Upper lobe of left lung (tissue), 6 donors: ENCODE data around the gene SGK2. TPM values are rescaled to one million over a fixed set of nuclear protein-coding genes. Genes with fewer than 3 reads are reported as not detected.

Experiments used
- ATAC-seq, 2 donors: fragments of 200-7000 bp; cut with Tn5 transposase; one replicate each; pipeline ENCODE4 v1.9.1; 2022; ENCODE audit warnings: mild to moderate bottlenecking in 2 of 2, moderate library complexity in 2 of 2; ENCODE audit not compliant: low FRiP score in 2 of 2
- DNase-seq, 2 donors: peaks; one replicate each; pipeline ENCODE4 v3.0.0-alpha.2; 2019 to 2020
- H3K27ac ChIP-seq, 4 donors: fragments of 200-600 bp; sonication (generic); one replicate each; pipeline ENCODE4 v1.5.1; 2016 to 2019
- H3K27me3 ChIP-seq, 4 donors: fragments of 200-600 bp; sonication (generic); one replicate each; pipeline ENCODE4 v1.5.1; 2017 to 2019
- H3K36me3 ChIP-seq, 4 donors: fragments of 200-600 bp; sonication (generic); one replicate each; pipeline ENCODE4 v1.5.1; 2016 to 2019
- H3K4me1 ChIP-seq, 4 donors: fragments of 200-600 bp; sonication (generic); one replicate each; pipeline ENCODE4 v1.5.1; 2018 to 2019
- H3K4me3 ChIP-seq, 4 donors: fragments of 200-600 bp; sonication (generic); one replicate each; pipeline ENCODE4 v1.5.1; 2017 to 2019; ENCODE audit warnings: mild to moderate bottlenecking in 2 of 4, moderate library complexity in 1 of 4
- H3K9me3 ChIP-seq, 4 donors: fragments of 200-600 bp; sonication (generic); one replicate each; pipeline ENCODE4 v1.5.1; 2018 to 2019
- EP300 ChIP-seq, 4 donors: sonication (generic); formaldehyde crosslinking; IDR thresholded peaks; one replicate each; pipeline ENCODE4 v1.5.1; 2017; ENCODE audit warnings: antibody characterized with exemption in 4 of 4, control low read depth in 2 of 4
- POLR2A ChIP-seq, 4 donors: fragments of 450-650 bp; IDR thresholded peaks; one replicate each; pipeline ENCODE4 v1.5.1; 2016 to 2017; ENCODE audit warnings: antibody characterized with exemption in 4 of 4, mild to moderate bottlenecking in 2 of 4
- POLR2AphosphoS5 ChIP-seq, 2 donors: sonication (generic); formaldehyde crosslinking; IDR thresholded peaks; one replicate each; pipeline ENCODE4 v1.5.1; 2017; ENCODE audit warnings: antibody characterized with exemption in 2 of 2
- WGBS, 2 donors: methylation state at CpG; one replicate each; pipeline ENCODE4 v1.1.5; 2017 to 2018; 5-methylcytosine and 5-hydroxymethylcytosine counted together
- total RNA-seq, 6 donors: library from RNA; depleted of rRNA in 4 of 6; stranded (reverse); fragments of >200 nt in 4 of 6; gene quantifications; one replicate each; pipeline versions ENCODE4 v1.1.0 to v1.2.1, GENCODE V29; 2016 to 2021
- TF ChIP-seq, protein P1 (sequence below), 6 experiments: fragments of 450-650 bp in 4 of 6; fragments of 200-600 bp in 2 of 6; sonication (generic) in 2 of 6; IDR thresholded peaks; one replicate each; pipeline ENCODE4 v1.5.1; 2016 to 2019; ENCODE audit warnings: antibody characterized with exemption in 6 of 6
- donor health status: DM: no; HTN: no; CAD: no; lungs with moderate emphysema.
- donor health status: DM: no; HTN: yes; CAD: no; lungs with severe emphysema.

Gene SGK2
- total RNA-seq, 6 donors from 2014 or later = 0.91 to 1.9 (median 1.1) TPM

DNA sequence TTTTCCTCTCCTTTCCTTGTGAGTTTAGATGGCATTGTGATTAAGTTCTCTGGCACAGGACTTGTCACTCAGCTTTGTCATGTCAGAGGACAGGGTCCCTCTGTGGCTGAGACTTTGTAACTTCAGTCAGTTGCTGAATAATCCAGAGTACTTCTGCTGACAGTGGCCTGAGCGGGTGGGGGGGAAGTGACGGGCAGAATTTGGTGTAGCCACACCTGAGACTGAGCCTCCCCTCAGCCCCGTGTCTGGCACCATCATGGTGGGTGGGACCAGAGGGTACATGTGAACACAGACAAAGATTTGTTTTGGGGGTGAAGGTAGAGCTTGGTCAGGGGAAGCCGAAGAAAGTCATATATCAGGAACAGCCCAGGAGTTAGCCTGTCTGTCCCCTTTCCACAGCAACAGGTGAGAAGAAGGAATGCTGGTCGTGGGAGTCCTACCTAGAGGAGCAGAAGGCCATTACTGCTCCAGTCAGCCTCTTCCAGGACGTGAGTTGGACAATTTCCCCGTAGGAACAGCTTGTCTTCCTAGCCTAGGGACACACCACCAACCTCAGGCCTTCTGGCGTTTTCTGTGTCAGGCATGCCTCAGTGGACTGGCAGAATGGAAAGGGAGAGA lies 30.5 kb upstream of the SGK2 start:
- ATAC-seq = no peak
- Histone ChIP-seq H3K4me3 (no peak overlapping the region), H3K9me3 (no peaks in the 10 kb centered on the region), H3K36me3 (no peaks in the 10 kb centered on the region), H3K27ac (no peak overlapping the region), H3K4me1 (no peaks in the 10 kb centered on the region), H3K27me3 (no peaks in the 10 kb centered on the region)
- WGBS, 2 donors = 86 to 92% methylated on average over 8 of the region's 8 CpGs
- DNase-seq = no peak
- TF ChIP-seq POLR2A (IDR thresholded peaks at IDR 0.05) (no peak), EP300 (IDR thresholded peaks at IDR 0.05) (no peak), POLR2AphosphoS5 (IDR thresholded peaks at IDR 0.05) (no peak)
- TF ChIP-seq, protein P1, sequence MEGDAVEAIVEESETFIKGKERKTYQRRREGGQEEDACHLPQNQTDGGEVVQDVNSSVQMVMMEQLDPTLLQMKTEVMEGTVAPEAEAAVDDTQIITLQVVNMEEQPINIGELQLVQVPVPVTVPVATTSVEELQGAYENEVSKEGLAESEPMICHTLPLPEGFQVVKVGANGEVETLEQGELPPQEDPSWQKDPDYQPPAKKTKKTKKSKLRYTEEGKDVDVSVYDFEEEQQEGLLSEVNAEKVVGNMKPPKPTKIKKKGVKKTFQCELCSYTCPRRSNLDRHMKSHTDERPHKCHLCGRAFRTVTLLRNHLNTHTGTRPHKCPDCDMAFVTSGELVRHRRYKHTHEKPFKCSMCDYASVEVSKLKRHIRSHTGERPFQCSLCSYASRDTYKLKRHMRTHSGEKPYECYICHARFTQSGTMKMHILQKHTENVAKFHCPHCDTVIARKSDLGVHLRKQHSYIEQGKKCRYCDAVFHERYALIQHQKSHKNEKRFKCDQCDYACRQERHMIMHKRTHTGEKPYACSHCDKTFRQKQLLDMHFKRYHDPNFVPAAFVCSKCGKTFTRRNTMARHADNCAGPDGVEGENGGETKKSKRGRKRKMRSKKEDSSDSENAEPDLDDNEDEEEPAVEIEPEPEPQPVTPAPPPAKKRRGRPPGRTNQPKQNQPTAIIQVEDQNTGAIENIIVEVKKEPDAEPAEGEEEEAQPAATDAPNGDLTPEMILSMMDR (IDR thresholded peaks at IDR 0.05) = no peak

DNA sequence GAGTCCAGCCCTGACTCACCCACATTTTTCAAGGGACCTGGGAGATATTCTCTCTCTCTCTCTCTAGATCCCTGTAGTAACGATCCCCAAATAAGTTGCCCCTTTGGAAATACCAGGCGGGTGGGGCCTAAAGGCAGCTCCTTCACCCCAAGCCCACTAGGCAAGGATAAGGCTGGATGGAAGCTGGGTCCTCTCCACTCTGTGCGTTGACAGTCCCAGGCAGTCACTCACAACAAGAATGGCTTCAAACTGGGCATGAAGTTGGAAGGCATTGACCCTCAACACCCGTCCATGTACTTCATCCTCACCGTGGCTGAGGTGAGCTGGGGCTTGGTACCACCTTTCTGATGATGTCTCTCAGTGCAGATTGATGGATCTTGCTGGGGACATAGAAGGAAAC lies 29.8 kb upstream of the SGK2 start:
- no peak overlapping the region for H3K27ac ChIP-seq
- ATAC-seq = no peak
- no peaks in the 10 kb centered on the region for H3K9me3 ChIP-seq
- no peak for TF ChIP-seq EP300 (IDR thresholded peaks at IDR 0.05)
- no peak for TF ChIP-seq POLR2AphosphoS5 (IDR thresholded peaks at IDR 0.05)
- TF ChIP-seq, protein P1 (IDR thresholded peaks at IDR 0.05) = no peak
- no peak for TF ChIP-seq POLR2A (IDR thresholded peaks at IDR 0.05)
- H3K4me3 ChIP-seq = no peak overlapping the region
- no peaks in the 10 kb centered on the region for H3K4me1 ChIP-seq
- WGBS, 2 donors = 86 to 93% methylated on average over 5 of the region's 5 CpGs
- H3K36me3 ChIP-seq = no peaks in the 10 kb centered on the region
- no peak for DNase-seq
- no peaks in the 10 kb centered on the region for H3K27me3 ChIP-seq

DNA sequence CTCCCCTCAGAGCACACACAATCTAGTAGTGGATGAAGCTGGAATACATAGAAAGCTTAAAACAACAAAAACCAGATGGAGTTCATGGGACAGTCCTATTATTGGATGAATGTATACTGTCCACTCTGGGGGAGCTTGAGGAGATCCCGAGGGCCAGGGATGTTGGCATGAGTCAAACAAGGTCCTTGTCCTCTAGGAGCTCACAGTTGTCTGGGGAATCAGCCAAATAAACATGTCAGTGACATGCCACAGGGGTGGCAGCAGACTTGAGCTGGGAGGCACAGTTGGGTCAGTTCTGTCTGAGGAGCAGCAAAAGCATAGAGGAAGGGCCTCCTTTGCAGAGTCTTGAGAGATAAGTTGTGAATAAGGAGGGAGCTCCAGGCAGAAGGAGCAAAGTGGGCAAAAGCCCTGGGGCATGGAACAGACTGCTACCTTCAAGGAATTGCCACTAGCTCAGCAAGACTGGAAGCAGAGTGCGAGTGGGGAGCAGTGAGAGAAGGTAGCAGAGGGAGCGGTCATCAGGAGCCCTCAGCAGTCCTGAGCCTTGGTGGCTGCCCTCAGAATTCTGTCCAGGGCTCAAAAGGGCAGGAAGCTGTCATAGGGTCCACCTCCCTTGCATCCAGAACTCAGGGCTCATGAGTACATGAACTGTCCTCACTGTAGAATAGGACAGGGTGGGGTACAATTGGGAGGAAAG lies 29.2 kb upstream of the SGK2 start:
- TF ChIP-seq EP300 (IDR thresholded peaks at IDR 0.05) (no peak), POLR2A (IDR thresholded peaks at IDR 0.05) (no peak), POLR2AphosphoS5 (IDR thresholded peaks at IDR 0.05) (no peak)
- TF ChIP-seq, protein P1 (IDR thresholded peaks at IDR 0.05) = no peak
- no peaks in the 10 kb centered on the region for H3K27me3 ChIP-seq
- H3K36me3 ChIP-seq = peaks cover 0 to under 1% (median 0%) of the 10 kb centered on the region in 4 donors
- H3K4me1 ChIP-seq = no peaks in the 10 kb centered on the region
- WGBS, 2 donors = 92 to 96% methylated on average over 3 of the region's 3 CpGs
- DNase-seq = no peak
- H3K9me3 ChIP-seq = no peaks in the 10 kb centered on the region
- no peak for ATAC-seq
- H3K27ac ChIP-seq = no peak overlapping the region
- no peak overlapping the region for H3K4me3 ChIP-seq

DNA sequence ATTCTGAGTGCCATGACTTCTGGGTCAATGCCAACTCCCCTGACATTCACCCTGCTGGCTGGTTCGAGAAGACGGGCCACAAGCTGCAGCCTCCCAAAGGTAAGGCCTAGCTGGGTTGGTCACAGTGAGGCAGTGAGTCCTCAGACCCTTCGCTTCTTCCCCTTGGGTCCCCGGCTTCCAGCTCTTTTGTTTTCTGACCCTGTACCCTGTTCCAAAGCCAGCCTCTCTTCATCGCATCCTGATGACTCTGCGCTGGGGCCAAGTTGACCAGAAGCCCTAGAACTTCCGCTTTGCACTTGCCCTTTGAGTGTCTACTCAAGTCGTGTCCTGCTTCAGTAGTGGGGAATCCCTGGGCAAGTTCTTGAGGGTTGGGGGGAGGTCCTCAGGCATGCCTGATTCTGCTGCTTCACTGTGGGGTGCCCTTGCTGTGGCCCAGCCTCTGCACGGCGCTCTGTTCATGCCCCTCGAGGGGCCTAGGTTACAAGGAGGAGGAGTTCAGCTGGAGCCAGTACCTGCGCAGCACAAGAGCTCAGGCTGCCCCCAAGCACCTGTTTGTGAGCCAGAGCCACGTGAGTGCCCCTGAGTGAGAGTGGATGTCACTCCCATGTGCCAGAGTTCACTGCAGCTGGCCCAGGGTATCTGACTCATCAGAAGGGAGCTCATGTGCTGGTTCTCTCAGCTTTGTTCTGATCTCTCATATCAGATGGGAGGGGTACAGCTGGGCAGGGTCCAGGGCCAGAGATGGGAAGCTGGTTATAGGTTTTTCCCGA lies 28.3 kb upstream of the SGK2 start:
- WGBS, 2 donors = 87 to 89% methylated on average over 9 to 14 of the region's 14 CpGs
- no peak overlapping the region for H3K4me3 ChIP-seq
- DNase-seq (no peak), ATAC-seq (no peak)
- no peak overlapping the region for H3K27ac ChIP-seq
- no peaks in the 10 kb centered on the region for H3K9me3 ChIP-seq
- no peaks in the 10 kb centered on the region for H3K27me3 ChIP-seq
- H3K36me3 ChIP-seq = peaks cover 0 to 7% (median 0%) of the 10 kb centered on the region in 4 donors
- no peaks in the 10 kb centered on the region for H3K4me1 ChIP-seq
- TF ChIP-seq, protein P1 (IDR thresholded peaks at IDR 0.05) = no peak
- TF ChIP-seq POLR2A (IDR thresholded peaks at IDR 0.05) (no peak), POLR2AphosphoS5 (IDR thresholded peaks at IDR 0.05) (no peak), EP300 (IDR thresholded peaks at IDR 0.05) (no peak)
